Left cardiac atrium (tissue), 4 donors: ENCODE measurements around the gene PAM. TPM values are rescaled to one million over a fixed set of nuclear protein-coding genes. Genes with fewer than 3 reads are reported as not detected.
A peak's percentile ranks its signal among the peaks of the same experiment; 100 is the strongest.
"Not testable (repeated sequence)": the region's sequence is repeated elsewhere in the genome, so short reads cannot be mapped to it uniquely, and the experiment has no call there.

Experiments
- ATAC-seq, 2 donors: fragments of 200-7000 bp; cut with Tn5 transposase; one replicate each; pipeline ENCODE4 v1.9.1; 2020; ENCODE audit warnings: mild to moderate bottlenecking in 2 of 2, moderate library complexity in 2 of 2
- DNase-seq: peaks from one replicate; pipeline ENCODE4 v3.0.0-alpha.2; 2020
- intact Hi-C, 2 donors: fragments of 100-400 bp; cut with DNase I; formaldehyde crosslinking; loops; one replicate each; pipeline versions ENCODE4 v1.14.1 to v1.15.1; 2022 to 2023
- total RNA-seq, 2 donors: library from RNA; stranded (reverse); fragmentation: NEBNext Ultra II Directional; extraction: Animal tissue kit (Norgen Biotek cat#: 25700); gene quantifications; one replicate each; pipeline ENCODE4 v1.2.1, GENCODE V29; 2021
- donor health status: DM: no; HTN: yes; CAD: no.
- donor health status: DM: no; HTN: yes; CAD: no; lungs with severe emphysema.
- donor health status: DM: yes; HTN: yes; CAD: no.
- donor health status: Dilated cardiomyopathy.

The PAM gene
- total RNA-seq, 2 donors from 2014 or later: 2,389 to 3,652 TPM

- ATAC-seq (peak in 1 of 2 donors; percentile 35), DNase-seq (no peak)
- intact Hi-C loops: no loop called here
Measured at GRCh38 chr5:102998224-102998623, 243.1 kb downstream of the PAM start.

- DNase-seq: no peak
- ATAC-seq: peak in 1 of 2 donors; percentile 36
- intact Hi-C loops: no loop called here
Measured at GRCh38 chr5:102999191-102999590, 244.1 kb downstream of the PAM start.

- DNase-seq, intact Hi-C loops: not testable (repeated sequence)
- peak in 1 of 2 donors; percentile 30 for ATAC-seq
Measured at GRCh38 chr5:102999621-103000020, 244.5 kb downstream of the PAM start.

DNA sequence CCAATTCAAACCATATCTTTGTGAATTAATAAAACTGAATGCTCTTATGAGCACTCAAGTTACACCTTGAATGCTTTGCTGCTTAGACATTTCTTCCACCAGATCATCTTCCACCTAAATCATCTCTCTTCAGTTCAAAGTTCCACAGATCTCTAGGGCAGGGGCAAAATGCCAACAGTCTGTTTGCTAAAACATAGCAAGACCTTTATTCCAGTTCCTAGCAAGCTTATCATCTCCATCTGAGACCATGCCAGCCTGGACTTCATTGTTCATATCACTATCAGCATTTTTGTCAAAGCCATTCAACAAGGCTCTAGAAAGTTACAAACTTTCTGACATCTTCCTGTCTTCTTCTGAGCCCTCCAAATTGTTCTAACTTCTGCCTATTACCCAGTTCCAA, 245.0 kb downstream of the PAM start:
- DNase-seq: no peak
- no peak for ATAC-seq
- intact Hi-C loops: no loop called here

DNA sequence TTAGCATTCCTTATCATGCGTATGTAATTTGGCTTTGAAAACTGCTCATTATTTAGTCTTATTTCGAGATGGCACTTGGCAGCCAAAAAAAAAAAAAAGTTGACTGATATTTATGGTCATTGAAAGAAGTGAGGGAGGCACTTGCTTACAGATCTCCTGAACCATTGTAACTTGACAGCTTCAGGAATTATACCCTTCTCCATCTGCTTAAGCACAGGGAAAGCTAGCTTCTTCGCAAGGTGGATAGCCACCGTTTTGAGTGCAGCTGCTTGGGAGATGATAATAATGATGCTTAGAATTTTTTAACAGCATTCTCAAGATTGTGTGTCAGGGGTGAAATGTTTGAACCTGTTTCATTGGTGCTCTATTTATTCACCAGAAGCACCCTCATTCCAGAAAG, 248.8 kb downstream of the PAM start:
- DNase-seq: no peak
- intact Hi-C loops: no loop called here
- ATAC-seq: no peak

GRCh38 chr5:103005276-103005675, 250.2 kb downstream of the PAM start:
- DNase-seq (no peak), ATAC-seq (no peak)
- intact Hi-C loops: no loop called here

DNA sequence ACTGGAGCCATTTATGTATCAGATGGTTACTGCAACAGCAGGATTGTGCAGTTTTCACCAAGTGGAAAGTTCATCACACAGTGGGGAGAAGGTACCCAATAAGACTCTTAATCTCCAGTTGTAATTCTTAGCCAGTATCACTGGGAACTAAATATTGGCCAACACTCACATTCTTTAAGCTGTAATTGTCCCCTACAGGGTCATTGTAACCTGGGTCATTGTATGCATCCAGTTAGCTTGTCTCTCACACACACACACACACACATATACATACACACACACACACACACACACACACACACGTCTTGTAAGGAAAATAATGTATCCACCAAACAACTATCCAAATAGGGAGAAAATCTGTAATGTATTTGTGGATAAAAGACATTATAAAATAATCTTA, 251.8 kb downstream of the PAM start:
- intact Hi-C loops: no loop called here
- DNase-seq (no peak), ATAC-seq (no peak)

- DNase-seq: no peak
- intact Hi-C loops: no loop called here
- ATAC-seq: no peak
Measured at GRCh38 chr5:103010168-103010567, 255.1 kb downstream of the PAM start.

- intact Hi-C loops: no loop called here
- DNase-seq: no peak
- no peak for ATAC-seq
Measured at GRCh38 chr5:103013933-103014552, 258.9 kb downstream of the PAM start.

GRCh38 chr5:103014983-103015382, 259.9 kb downstream of the PAM start:
- ATAC-seq (no peak), DNase-seq (no peak)
- intact Hi-C loops: no loop called here

- ATAC-seq (no peak), DNase-seq (no peak)
- intact Hi-C loops: no loop called here
Measured at GRCh38 chr5:103016167-103016566, 261.1 kb downstream of the PAM start.

GRCh38 chr5:103019804-103020203, 264.7 kb downstream of the PAM start:
- intact Hi-C loops: no loop called here
- ATAC-seq: no peak
- no peak for DNase-seq

DNA sequence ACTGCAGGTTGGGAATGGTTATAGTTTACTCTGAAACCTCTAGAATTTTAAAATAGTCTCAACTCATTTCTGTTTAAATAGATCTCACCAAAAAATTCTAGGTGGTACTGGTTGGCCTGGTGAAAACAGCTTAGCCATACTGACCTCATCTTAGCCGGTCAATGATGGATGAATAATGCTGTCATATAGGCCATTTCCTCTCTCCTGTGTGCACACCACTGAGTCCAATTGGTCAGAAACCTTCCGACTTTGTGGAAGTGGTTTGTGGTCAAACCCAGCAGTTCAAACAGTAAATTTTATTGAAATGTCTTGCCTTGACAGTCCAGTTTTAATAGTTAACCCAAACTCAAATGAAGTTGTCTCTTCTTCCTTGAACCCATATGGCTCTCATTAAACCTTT, 266.2 kb downstream of the PAM start:
- intact Hi-C loops: no loop called here

GRCh38 chr5:103027267-103027666, 272.2 kb downstream of the PAM start:
- intact Hi-C loops: no loop called here
- DNase-seq: no peak

More for the DNA sequence above, 266.2 kb downstream of the PAM start:
- DNase-seq: no peak
- ATAC-seq: no peak

GRCh38 chr5:103031607-103032006, 276.5 kb downstream of the PAM start:
- intact Hi-C loops: loop anchor here in 1 of 2 donors (10.0 kb wide), 2 partner anchors 447 to 497 kb away; no protein-coding TSS in a partner anchor
- ATAC-seq (no peak), DNase-seq (no peak)

More at GRCh38 chr5:103027267-103027666, 272.2 kb downstream of the PAM start:
- ATAC-seq: peak in 1 of 2 donors; percentile 16

- intact Hi-C loops: loop anchor here in 1 of 2 donors (10.0 kb wide), 2 partner anchors 449 to 499 kb away; no protein-coding TSS in a partner anchor
- peak; percentile 5 to 24 for ATAC-seq
- DNase-seq: no peak
Measured at GRCh38 chr5:103033696-103034095, 278.6 kb downstream of the PAM start.

GRCh38 chr5:103034662-103035392, 279.7 kb downstream of the PAM start:
- peak; percentile 53 to 57 for ATAC-seq
- intact Hi-C loops: loop anchor here in 1 of 2 donors (5.0 to 10.0 kb wide), 3 partner anchors 102 to 500 kb away; no protein-coding TSS in a partner anchor
- peak; percentile 31 for DNase-seq

DNA sequence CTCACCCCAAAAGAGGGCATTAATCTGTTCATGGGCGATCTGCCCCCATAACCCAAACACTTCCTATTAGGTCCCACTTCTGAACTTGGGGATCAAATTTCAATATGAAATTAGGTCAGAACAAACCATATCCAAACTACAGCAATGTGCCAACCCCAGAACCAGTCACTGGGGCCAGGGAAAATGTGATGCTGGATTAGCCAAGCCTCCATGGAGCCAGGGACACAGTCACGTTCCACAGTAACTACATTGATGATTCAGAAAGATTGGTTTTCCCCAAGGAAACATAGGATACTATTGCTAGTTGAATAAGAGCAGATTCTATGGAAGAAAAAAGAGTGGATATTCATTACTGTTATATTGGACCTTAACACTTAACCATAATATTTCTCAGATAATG, 280.6 kb downstream of the PAM start:
- no peak for ATAC-seq
- intact Hi-C loops: loop anchor here in 1 of 2 donors (5.0 to 10.0 kb wide), 3 partner anchors 102 to 501 kb away; no protein-coding TSS in a partner anchor
- DNase-seq: no peak

DNA sequence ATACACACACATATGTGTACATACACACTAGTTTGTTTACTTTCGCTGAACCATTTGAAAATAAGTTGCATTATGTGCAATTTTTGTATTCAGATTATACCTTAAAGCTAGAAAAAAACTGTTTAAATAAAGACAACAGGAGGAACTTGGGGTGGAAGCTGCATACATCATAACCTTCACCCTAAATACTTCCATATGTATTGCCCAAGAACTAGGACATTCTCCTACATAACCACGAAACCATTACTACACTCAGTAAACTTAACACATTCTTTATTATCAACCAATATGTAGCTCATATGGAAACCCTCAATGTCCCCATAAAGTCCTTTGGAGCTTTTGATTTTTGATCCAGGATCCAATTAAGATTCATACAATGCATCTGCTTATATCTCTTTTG, 281.5 kb downstream of the PAM start:
- intact Hi-C loops: loop anchor here in 1 of 2 donors (5.0 to 10.0 kb wide), 3 partner anchors 101 to 502 kb away; no protein-coding TSS in a partner anchor
- DNase-seq: no peak
- ATAC-seq: no peak
